ENCODE results near the gene ADPRHL1.

The ADPRHL1 gene

DNA sequence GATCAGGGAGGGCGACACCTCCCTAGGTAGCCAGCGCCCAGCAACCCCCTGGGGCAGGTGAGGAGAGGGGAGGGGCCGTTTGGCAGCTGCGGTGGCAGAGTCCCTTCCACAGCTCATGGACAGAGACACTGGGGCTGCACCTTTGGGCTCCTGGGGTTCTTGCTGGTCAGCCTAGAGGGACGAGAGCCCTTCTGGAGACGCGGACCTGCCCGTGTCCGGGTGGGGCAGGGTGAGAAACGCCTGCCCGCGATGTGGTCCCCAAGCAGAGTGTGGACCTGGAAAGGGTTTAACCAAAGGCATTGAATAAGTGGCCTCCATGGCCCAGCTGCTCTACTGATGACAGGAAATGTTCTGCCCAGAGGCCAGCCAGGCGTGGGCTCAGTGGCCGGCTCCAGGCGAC is 38.3 kb downstream of the ADPRHL1 start:
- no peak for DNase-seq (ENCODE audit: low read depth)

GRCh38 chr13:113414335-113414734 is 39.0 kb downstream of the ADPRHL1 start:
- DNase-seq (ENCODE audit: low read depth): no peak

DNA sequence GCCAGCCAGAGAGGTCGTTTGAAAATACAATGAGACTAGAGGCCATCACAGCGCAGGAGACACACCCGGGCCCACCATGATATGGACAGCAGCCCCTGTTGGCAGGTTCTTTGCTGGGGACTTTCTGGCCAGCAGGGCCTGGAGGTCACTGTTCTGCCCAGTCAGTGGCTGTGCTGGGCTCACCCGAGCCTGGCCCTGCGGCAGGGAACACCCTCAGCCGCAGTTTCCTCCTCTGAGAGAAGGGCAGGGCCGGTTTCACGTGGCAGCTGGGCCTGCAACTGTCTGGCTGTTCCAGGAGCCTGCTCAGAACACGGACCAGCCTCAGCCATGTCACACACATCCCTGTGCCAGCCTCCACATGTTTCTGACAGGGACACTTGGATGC is 39.4 kb downstream of the ADPRHL1 start:
- no peak for DNase-seq (ENCODE audit: low read depth)

DNA sequence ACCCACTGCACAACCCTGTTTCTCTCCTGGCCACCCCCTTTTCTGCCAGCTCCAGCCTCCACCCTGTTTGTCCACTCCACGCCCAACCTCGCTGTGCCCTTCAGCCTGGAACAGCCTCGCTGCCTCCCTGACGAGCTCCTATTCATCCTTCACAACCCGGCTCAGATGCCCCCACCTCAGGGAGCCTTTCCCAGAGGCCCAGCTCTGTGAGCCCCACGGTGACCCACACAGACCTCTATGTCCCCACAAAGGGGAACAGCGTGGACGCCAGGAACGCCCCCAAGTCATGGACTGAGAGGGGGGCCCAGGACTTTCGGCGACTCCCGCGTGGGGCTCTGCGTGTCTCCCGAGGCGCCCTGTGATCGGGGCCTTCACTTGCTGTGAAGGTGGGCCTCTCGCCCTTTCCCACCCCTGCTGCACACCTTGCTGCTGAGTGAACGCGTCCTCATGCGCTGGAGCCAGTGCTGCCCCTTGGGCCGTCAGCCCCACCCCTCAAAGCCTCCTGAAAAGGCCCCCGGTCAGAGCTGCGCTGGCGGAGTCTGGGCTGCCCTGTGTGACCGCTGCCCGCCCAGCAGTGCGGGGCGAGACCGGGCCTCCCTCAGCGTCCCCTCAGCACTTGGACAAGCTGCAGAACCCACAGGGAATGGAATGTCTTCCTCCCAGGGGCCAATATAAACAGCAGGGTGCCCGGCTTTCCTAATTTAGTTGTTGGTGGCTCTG is 40.0 kb downstream of the ADPRHL1 start:
- no peak for DNase-seq (ENCODE audit: low read depth)

- DNase-seq (ENCODE audit: low read depth): no peak
Observed at GRCh38 chr13:113412440-113412839, 40.8 kb downstream of the ADPRHL1 start.

GRCh38 chr13:113411216-113412023 is 41.9 kb downstream of the ADPRHL1 start:
- no peak for DNase-seq (ENCODE audit: low read depth)

DNA sequence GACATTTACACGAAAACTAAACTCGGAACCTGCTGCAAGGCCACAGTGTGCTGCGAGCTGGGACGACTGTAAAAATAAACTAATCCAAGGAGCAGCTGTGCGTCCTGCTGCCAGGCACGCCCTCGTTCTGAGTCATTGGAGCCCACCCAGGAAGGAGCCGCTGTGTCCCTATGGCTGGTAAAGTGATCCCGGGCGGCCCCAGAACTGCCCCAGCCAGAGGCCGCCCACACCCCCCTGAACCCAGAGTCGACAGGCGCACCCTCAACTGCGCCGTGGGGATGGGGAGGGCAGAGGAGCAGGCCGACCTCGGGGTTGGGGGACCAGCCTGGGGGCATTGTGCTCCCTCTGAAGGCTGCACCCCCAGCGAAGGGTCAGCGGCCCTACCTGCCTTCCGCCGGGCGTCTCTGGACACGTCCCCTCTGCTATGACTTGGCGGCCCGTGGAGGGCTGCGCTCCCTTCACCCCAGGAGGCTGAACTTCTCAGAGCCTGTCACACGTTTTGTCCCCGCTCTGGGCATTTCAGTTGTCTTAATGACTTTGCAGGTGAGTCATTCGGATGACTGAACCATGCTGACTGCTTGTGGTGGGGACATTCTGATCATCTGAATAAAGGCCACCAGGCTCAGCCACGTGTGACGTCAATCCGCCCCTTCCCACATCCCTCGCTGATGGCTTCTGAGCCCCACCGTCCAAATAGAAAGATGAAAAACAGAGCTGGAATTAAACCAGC is 42.7 kb downstream of the ADPRHL1 start:
- DNase-seq (ENCODE audit: low read depth): no peak

GRCh38 chr13:113408562-113408961 is 44.7 kb downstream of the ADPRHL1 start:
- no peak for DNase-seq (ENCODE audit: low read depth)

- no peak for DNase-seq (ENCODE audit: low read depth)
Observed at GRCh38 chr13:113407531-113408393, 45.5 kb downstream of the ADPRHL1 start.

GRCh38 chr13:113407103-113407530 is 46.2 kb downstream of the ADPRHL1 start:
- no peak for DNase-seq (ENCODE audit: low read depth)

DNA sequence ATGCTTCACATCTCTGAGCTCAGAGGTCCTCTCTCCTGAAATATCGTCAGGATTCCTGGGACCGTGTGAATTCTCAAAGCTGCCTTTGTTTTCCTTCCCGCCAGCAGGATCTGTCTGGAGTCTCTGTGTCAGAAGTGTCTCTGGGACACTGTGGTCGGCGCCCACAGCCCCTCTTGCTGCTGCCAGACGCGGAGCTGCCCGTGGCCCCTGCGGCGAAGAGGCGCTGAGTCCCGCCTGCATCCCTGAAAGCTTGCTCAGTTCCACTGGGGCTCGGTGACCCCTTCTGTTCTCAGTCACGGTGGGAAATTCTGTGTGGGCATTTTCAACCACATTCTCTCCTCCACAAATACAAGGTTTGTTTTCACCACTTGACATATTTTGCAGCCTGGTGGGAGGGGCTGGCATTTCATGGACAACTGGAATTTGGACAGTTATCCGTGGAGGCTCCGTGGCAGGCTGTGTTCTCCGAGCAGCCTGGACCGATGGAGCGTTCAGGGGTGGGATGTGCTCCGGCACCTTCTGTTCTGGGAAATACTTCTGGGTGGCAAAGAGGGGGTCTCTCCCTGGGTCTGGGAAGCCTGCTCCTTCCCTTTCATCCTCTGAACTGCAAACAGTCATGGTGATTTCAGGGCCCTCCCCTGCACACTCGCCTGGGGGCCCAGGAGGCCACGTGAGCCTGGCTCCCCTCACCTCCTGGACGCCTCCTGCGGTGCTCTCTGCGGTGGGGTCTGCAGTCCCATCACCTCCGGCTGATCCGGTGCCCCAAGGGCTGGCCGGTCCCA is 46.8 kb downstream of the ADPRHL1 start:
- DNase-seq (ENCODE audit: low read depth): no peak

- no peak for DNase-seq (ENCODE audit: low read depth)
Observed at GRCh38 chr13:113405481-113406300, 47.6 kb downstream of the ADPRHL1 start.

DNA sequence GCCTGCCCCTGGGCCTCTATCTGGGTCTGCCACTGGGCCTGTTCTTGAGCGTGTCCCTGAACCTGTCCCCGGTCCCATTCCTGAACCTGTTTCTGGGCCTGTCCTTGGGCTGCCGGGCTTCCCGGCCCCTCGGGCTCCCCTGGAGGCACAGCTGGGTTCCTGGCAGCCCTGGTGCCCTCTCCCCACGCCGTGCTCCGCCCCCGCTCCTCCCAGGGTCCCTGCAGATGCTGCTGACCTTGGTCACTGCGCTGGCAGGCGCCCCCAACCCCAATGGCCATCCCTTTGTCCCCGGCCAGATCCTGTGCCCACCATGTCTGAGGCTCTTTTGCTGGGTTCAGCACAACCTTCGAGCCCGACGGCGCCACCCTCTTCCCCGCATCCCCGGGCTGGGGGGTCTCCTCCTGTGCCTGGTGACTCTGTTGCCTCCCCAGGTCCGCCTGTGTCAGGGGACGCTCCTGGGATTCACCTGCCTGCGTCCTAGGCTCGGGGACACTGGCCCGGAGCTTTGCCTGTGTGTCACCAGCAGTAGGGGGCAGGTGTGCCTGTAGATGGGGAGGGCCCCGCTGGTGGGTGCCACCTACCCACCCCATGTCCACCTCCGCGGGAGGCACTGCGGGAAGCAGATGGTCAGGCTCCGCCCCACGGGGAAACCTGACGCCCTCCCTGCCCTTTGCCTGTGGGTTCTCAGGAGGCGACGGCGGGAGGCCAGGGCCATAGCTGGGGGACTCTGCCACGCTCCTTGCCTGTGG is 48.4 kb downstream of the ADPRHL1 start:
- no peak for DNase-seq (ENCODE audit: low read depth)

DNA sequence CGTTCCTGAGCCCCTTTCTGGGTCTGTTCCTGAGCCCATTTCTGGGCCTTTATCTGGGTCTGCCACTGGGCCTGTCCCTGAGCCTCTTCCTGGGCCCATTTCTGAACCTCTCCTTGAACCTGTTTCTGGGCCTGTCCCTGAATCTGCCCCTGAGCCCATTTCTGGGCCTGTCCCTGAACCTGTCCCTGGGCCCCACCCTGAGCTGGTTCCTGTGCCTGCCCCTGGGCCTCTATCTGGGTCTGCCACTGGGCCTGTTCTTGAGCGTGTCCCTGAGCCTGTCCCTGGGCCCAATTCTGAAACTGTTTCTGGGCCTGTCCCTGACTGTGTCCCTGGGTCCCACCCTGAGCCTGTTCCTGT is 48.9 kb downstream of the ADPRHL1 start:
- no peak for DNase-seq (ENCODE audit: low read depth)

- no peak for DNase-seq (ENCODE audit: low read depth)
Observed at GRCh38 chr13:113403255-113404104, 49.8 kb downstream of the ADPRHL1 start.

DNA sequence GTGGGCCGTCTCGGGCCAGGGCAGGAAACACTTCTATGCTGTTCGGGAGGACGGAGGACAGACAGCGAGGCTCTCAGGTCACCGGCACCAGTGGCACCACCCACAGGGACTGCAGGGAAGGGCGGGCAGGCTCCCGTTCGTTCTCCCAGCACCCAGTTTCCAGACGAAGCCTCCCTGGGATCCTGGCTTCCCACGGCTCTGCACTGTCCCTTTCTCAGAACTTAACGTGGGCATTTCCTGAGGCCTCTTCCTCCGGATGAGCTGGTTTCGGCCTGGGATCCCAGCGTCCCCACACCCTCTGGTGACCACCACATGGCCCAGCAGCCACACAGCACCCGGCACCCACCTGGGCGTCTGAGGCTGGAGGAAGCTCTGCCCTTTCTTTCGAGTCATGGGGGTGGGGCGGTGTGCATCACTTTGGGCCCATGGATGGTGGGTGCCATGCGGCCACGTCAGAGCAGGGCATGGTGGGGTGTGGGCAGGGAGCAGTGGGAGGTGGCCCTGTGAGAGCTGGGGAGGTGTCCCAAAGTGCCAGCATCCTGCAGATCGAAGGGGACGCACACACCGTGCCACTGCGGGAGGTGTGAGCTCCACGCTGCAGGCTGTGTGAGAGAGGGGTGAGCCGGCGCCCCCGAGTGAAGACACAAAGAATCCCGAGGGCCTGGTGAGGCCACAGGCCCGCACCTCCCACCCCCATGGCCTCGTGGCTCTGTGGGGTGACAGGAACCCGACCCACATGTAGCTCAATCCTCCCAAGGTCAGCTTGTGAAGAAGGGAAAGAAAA is 50.6 kb downstream of the ADPRHL1 start:
- no peak for DNase-seq (ENCODE audit: low read depth)

All from stimulated activated CD8-positive, alpha-beta memory T cell treated with anti-CD3 and anti-CD28 coated beads, Interleukin-4, amount 100 ng/mL, for 24 hours (primary cell).